MM.1S (cell line): Measurements from ENCODE around the gene NEIL1.

Experiments used
- CTCF ChIP-seq: fragments of 300-600 bp; sonication (generic); IDR thresholded peaks from 2 replicates; pipeline ENCODE4 v1.5.1; 2016; ENCODE audit warnings: antibody characterized with exemption, low read length, mixed read lengths
- EZH2 ChIP-seq: fragments of 300-600 bp; sonication (generic); optimal IDR thresholded peaks from 2 replicates; pipeline ENCODE3; 2017; ENCODE audit warnings: low read depth, mild to moderate bottlenecking, antibody characterized with exemption, low read length, mixed read lengths
- EZH2phosphoT487 ChIP-seq: fragments of 300-600 bp; sonication (generic); IDR thresholded peaks from 2 replicates; pipeline ENCODE4 v1.6.1; 2018; ENCODE audit warnings: antibody characterized with exemption, low read length

- no peak for TF ChIP-seq CTCF
- no peak for TF ChIP-seq EZH2phosphoT487
- TF ChIP-seq EZH2: no peak
These were observed 14.6 kb downstream of the NEIL1 start for GRCh38 chr15:75361361-75361988.
